H1 (cell line): ENCODE data around the gene PEPD. TPM values are rescaled to one million over a fixed set of nuclear protein-coding genes. Genes with fewer than 3 reads are reported as not detected.

Source experiments
- CTCF ChIA-PET: fragments of 300-600 bp; sonication (Branson Sonifier 250); formaldehyde crosslinking; loops from one replicate; lab custom pipeline; 2021; ENCODE audit not compliant: partially characterized antibody; lab: Charles Lee
- POLR2A ChIA-PET: fragments of 300-600 bp; sonication (Branson Sonifier 250); formaldehyde crosslinking; loops from one replicate; lab custom pipeline; 2021; ENCODE audit warnings: inconsistent platforms; ENCODE audit not compliant: partially characterized antibody; lab: Charles Lee
- DNase-seq, 2 experiments: peaks; one replicate each; pipeline versions ENCODE4 v3.0.0 to v3.0.0-alpha.2; 2010 to 2022; ENCODE audit warnings: low spot score in 2 of 2, low read depth in 1 of 2, mixed read lengths in 1 of 2
- FAIRE-seq: peaks from 2 replicates; lab custom pipeline; 2011; peaks lifted over from hg19 to GRCh38; lab: Jason Lieb, UNC
- H2AFZ ChIP-seq: 2 replicates; pipeline ENCODE4 v1.8.1; 2012; ENCODE audit warnings: low read length, inconsistent platforms
- H2AK5ac ChIP-seq: 2 replicates; pipeline ENCODE4 v1.6.1; 2013; ENCODE audit warnings: low read depth, low read length
- H2BK120ac ChIP-seq: replicated peaks from 2 replicates; pipeline ENCODE3; 2013; ENCODE audit warnings: low read depth, low read length, inconsistent platforms
- H2BK12ac ChIP-seq: 2 replicates; pipeline ENCODE4 v1.6.1; 2013; ENCODE audit warnings: low read depth, low read length
- H2BK15ac ChIP-seq: 2 replicates; pipeline ENCODE4 v1.6.1; 2013; ENCODE audit warnings: low read length
- H2BK20ac ChIP-seq: 2 replicates; pipeline ENCODE4 v1.6.1; 2013; ENCODE audit warnings: low read length
- H2BK5ac ChIP-seq: 2 replicates; pipeline ENCODE4 v1.6.1; 2013; ENCODE audit warnings: low read depth, low read length
- H3K14ac ChIP-seq: 2 replicates; pipeline ENCODE4 v1.6.1; 2013; ENCODE audit warnings: inconsistent platforms; ENCODE audit not compliant: insufficient read length
- H3K18ac ChIP-seq: 2 replicates; pipeline ENCODE4 v1.6.1; 2013; ENCODE audit warnings: low read length; ENCODE audit errors: extremely low read depth
- H3K23ac ChIP-seq: 2 replicates; pipeline ENCODE4 v1.6.1; 2013; ENCODE audit warnings: inconsistent platforms; ENCODE audit not compliant: insufficient read length
- H3K23me2 ChIP-seq: 2 replicates; pipeline ENCODE4 v1.6.1; 2013; ENCODE audit warnings: low read depth, low read length
- H3K27ac ChIP-seq: 2 replicates; pipeline ENCODE4 v1.6.1; 2011; ENCODE audit warnings: low read depth, low read length, inconsistent platforms
- H3K27me3 ChIP-seq, 4 experiments: replicated peaks in 1 of 4; 1 replicate in 1 of 4; 2 replicates in 3 of 4; pipeline versions ENCODE4 v1.6.1 to v1.8.1; 2011 to 2013; ENCODE audit warnings: low read length in 3 of 4, mild to moderate bottlenecking in 3 of 4, inconsistent platforms in 2 of 4, mixed read lengths in 2 of 4, moderate library complexity in 1 of 4; ENCODE audit not compliant: control insufficient read depth in 3 of 4, insufficient read depth in 3 of 4; ENCODE audit errors: extremely low read depth in 1 of 4
- H3K36me3 ChIP-seq, 4 experiments: 2 replicates each; pipeline versions ENCODE4 v1.6.1 to v1.8.1; 2011 to 2013; ENCODE audit warnings: mild to moderate bottlenecking in 4 of 4, low read length in 3 of 4, moderate library complexity in 2 of 4, control low read depth in 1 of 4, inconsistent platforms in 1 of 4; ENCODE audit not compliant: insufficient read depth in 4 of 4, control insufficient read depth in 2 of 4
- H3K4ac ChIP-seq: replicated peaks from 2 replicates; pipeline ENCODE3; 2013; ENCODE audit warnings: low read length, low read depth, mixed read lengths, inconsistent platforms; ENCODE audit not compliant: insufficient read length
- H3K4me1 ChIP-seq, 4 experiments: replicated peaks in 1 of 4; 1 replicate in 1 of 4; 2 replicates in 3 of 4; pipeline versions ENCODE4 v1.6.1 to v1.8.1; 2011 to 2013; ENCODE audit warnings: low read length in 3 of 4, inconsistent platforms in 2 of 4, mixed read lengths in 1 of 4; ENCODE audit not compliant: insufficient read depth in 4 of 4, control insufficient read depth in 3 of 4
- H3K4me2 ChIP-seq, 2 experiments: 2 replicates each; pipeline versions ENCODE4 v1.6.1 to v1.8.1; 2011 to 2013; ENCODE audit warnings: low read depth in 2 of 2, low read length in 2 of 2, control low read depth in 1 of 2, inconsistent platforms in 1 of 2, mild to moderate bottlenecking in 1 of 2; ENCODE audit not compliant: insufficient read depth in 1 of 2
- H3K4me3 ChIP-seq, 4 experiments: fragments of 200-600, 300-600 bp in 1 of 4; sonication (generic), shearing (Covaris generic), sonication (Bioruptor Twin) in 1 of 4; 2 replicates each; pipeline versions ENCODE4 v1.5.1 to v1.8.1; 2011 to 2016; ENCODE audit warnings: low read length in 4 of 4, low read depth in 3 of 4, control low read depth in 2 of 4, inconsistent platforms in 2 of 4, mild to moderate bottlenecking in 2 of 4, mixed read lengths in 1 of 4, moderate library complexity in 1 of 4; ENCODE audit not compliant: insufficient read depth in 2 of 4; ENCODE audit errors: extremely low read depth in 1 of 4
- H3K56ac ChIP-seq: replicated peaks from 2 replicates; pipeline ENCODE3; 2013; ENCODE audit warnings: low read depth, mild to moderate bottlenecking, mixed read lengths, low read length, inconsistent platforms; ENCODE audit not compliant: insufficient read length
- H3K79me1 ChIP-seq: 2 replicates; pipeline ENCODE4 v1.6.1; 2013; ENCODE audit warnings: low read depth, low read length, control low read depth
- H3K79me2 ChIP-seq, 2 experiments: 2 replicates each; pipeline versions ENCODE4 v1.6.1 to v1.8.1; 2012 to 2013; ENCODE audit warnings: low read length in 2 of 2, mild to moderate bottlenecking in 2 of 2, inconsistent platforms in 1 of 2; ENCODE audit not compliant: insufficient read depth in 2 of 2, control insufficient read depth in 1 of 2
- H3K9ac ChIP-seq, 4 experiments: replicated peaks in 1 of 4; 1 replicate in 1 of 4; 2 replicates in 3 of 4; pipeline versions ENCODE4 v1.6.1 to v1.8.1; 2011 to 2013; ENCODE audit warnings: low read depth in 3 of 4, low read length in 3 of 4, control low read depth in 2 of 4, mild to moderate bottlenecking in 2 of 4, moderate library complexity in 2 of 4, inconsistent platforms in 1 of 4; ENCODE audit errors: extremely low read depth in 1 of 4
- H3K9me3 ChIP-seq, 2 experiments: 2 replicates each; pipeline versions ENCODE4 v1.6.1 to v1.8.1; 2012 to 2013; ENCODE audit warnings: mild to moderate bottlenecking in 2 of 2, moderate library complexity in 2 of 2, control low read depth in 1 of 2, inconsistent platforms in 1 of 2, low read depth in 1 of 2, low read length in 1 of 2, mixed read lengths in 1 of 2; ENCODE audit not compliant: insufficient read depth in 2 of 2
- H4K20me1 ChIP-seq, 2 experiments: replicated peaks in 1 of 2; 2 replicates each; pipeline versions ENCODE3 to v1.8.1; 2011 to 2013; ENCODE audit warnings: inconsistent platforms in 2 of 2, low read length in 2 of 2, mild to moderate bottlenecking in 1 of 2; ENCODE audit not compliant: insufficient read depth in 2 of 2, control insufficient read depth in 1 of 2
- H4K5ac ChIP-seq: 2 replicates; pipeline ENCODE4 v1.6.1; 2013; ENCODE audit warnings: low read length, low read depth, mixed read lengths, inconsistent platforms; ENCODE audit not compliant: insufficient read length
- H4K8ac ChIP-seq: 2 replicates; pipeline ENCODE4 v1.8.0; 2013; ENCODE audit warnings: mild to moderate bottlenecking, moderate library complexity, low read length, inconsistent platforms; ENCODE audit not compliant: insufficient read depth; ENCODE audit errors: extremely low read depth
- H4K91ac ChIP-seq: replicated peaks from 2 replicates; pipeline ENCODE3; 2013; ENCODE audit warnings: low read length, mixed read lengths, inconsistent platforms; ENCODE audit not compliant: insufficient read length
- ASH2L ChIP-seq: fragments of 200-600, 300-600 bp; sonication (generic); IDR thresholded peaks from one replicate; pipeline ENCODE4 v1.7.1; 2017; ENCODE audit warnings: low read length
- BCL11A ChIP-seq, 2 experiments: IDR thresholded peaks; one replicate each; pipeline ENCODE4 v1.6.1; 2011; ENCODE audit warnings: low read depth in 2 of 2, low read length in 2 of 2, mild to moderate bottlenecking in 2 of 2
- CBX5 ChIP-seq: fragments of 300-800, 300-1000 bp; sonication (generic); IDR thresholded peaks from 2 replicates; pipeline ENCODE4 v1.7.1; 2016; ENCODE audit warnings: antibody characterized with exemption, low read length, low read depth
- CHD2 ChIP-seq: IDR thresholded peaks from 2 replicates; pipeline ENCODE4 v1.6.1; 2012; ENCODE audit warnings: low read length, improper control_type of control experiment
- EP300 ChIP-seq, 2 experiments: IDR thresholded peaks; 1 replicate in 1 of 2; 2 replicates in 1 of 2; pipeline ENCODE4 v1.6.1; 2011 to 2012; ENCODE audit warnings: low read depth in 2 of 2, low read length in 2 of 2, mild to moderate bottlenecking in 2 of 2, borderline replicate concordance in 1 of 2, inconsistent platforms in 1 of 2, moderate library complexity in 1 of 2
- FOSL1 ChIP-seq: IDR thresholded peaks from 2 replicates; pipeline ENCODE4 v1.6.1; 2011; ENCODE audit warnings: mild to moderate bottlenecking, low read depth, low read length, moderate library complexity; ENCODE audit not compliant: insufficient read depth
- JUND ChIP-seq: IDR thresholded peaks from 2 replicates; pipeline ENCODE4 v1.6.1; 2011; ENCODE audit warnings: mild to moderate bottlenecking, improper control_type of control experiment, low read length
- MAFK ChIP-seq: IDR thresholded peaks from 2 replicates; pipeline ENCODE4 v1.6.1; 2012; ENCODE audit warnings: low read depth, mild to moderate bottlenecking, improper control_type of control experiment, low read length
- POLR2A ChIP-seq, 2 experiments: IDR thresholded peaks; 1 replicate in 1 of 2; 2 replicates in 1 of 2; pipeline ENCODE4 v1.6.1; 2011; ENCODE audit warnings: low read depth in 2 of 2, low read length in 2 of 2, mild to moderate bottlenecking in 2 of 2; ENCODE audit errors: control extremely low read depth in 1 of 2
- POLR2AphosphoS5 ChIP-seq: IDR thresholded peaks from 2 replicates; pipeline ENCODE4 v1.6.1; 2011; ENCODE audit warnings: low read depth, low read length
- POU5F1 ChIP-seq: IDR thresholded peaks from 2 replicates; pipeline ENCODE4 v1.6.1; 2011; ENCODE audit warnings: low read depth, mild to moderate bottlenecking, low read length, moderate library complexity
- RNF2 ChIP-seq: fragments of 200-900, 300-1000 bp; sonication (generic); IDR thresholded peaks from 2 replicates; pipeline ENCODE4 v1.7.1; 2016; ENCODE audit warnings: borderline replicate concordance, low read depth, mild to moderate bottlenecking, antibody characterized with exemption, low read length; ENCODE audit not compliant: poor library complexity, severe bottlenecking; ENCODE audit errors: missing control alignments
- SUZ12 ChIP-seq: fragments of 200-600 bp; sonication (generic); IDR thresholded peaks from 2 replicates; pipeline ENCODE4 v1.6.1; 2012; ENCODE audit warnings: mild to moderate bottlenecking, inconsistent platforms, low read length, moderate library complexity, mixed read lengths
- WGBS, 2 experiments: shearing (Covaris generic) in 1 of 2; methylation state at CpG; one replicate each; pipeline versions ENCODE4 v1.1.6 to v1.1.7; 2013 to 2015; ENCODE audit warnings: low lambda C conversion rate in 2 of 2, mixed read lengths in 2 of 2, inconsistent platforms in 1 of 2, low coverage in 1 of 2, missing lambda C conversion rate in 1 of 2; ENCODE audit not compliant: insufficient replicate concordance in 2 of 2, insufficient coverage in 1 of 2, insufficient read length in 1 of 2; ENCODE audit errors: extremely low coverage in 1 of 2, missing lambda C conversion rate in 1 of 2; 5-methylcytosine and 5-hydroxymethylcytosine counted together
- polyA plus RNA-seq, 7 experiments: library from polyadenylated mRNA; depleted of rRNA in 3 of 7; stranded (reverse) in 5 of 7; unstranded in 2 of 7; fragments of >200 nt in 5 of 7; fragments of 200-250 nt in 2 of 7; gene quantifications; 1 replicate in 5 of 7; 2 replicates in 1 of 7; 4 replicates in 1 of 7; pipeline versions ENCODE4 v1.2.1 to v1.2.3, GENCODE V29; 2011 to 2013; ENCODE audit warnings: missing spikeins in 2 of 7, mixed read lengths in 2 of 7
- total RNA-seq: library from RNA; stranded (reverse); fragmentation: NEBNext Ultra II Directional; extraction: Animal tissue kit (Norgen Biotek cat#: 25700); gene quantifications from 2 replicates; pipeline ENCODE4 v1.2.1, GENCODE V29; 2021
- TF ChIP-seq, protein P1 (sequence below): IDR thresholded peaks from 2 replicates; pipeline ENCODE4 v1.6.1; 2012; ENCODE audit warnings: inconsistent platforms

The PEPD gene
- total and polyA plus RNA-seq, 2 of the 8 experiments (the other 6 are each of a cell fraction or from before 2014, with no cell fraction given): 84.1 to 178 TPM

DNA sequence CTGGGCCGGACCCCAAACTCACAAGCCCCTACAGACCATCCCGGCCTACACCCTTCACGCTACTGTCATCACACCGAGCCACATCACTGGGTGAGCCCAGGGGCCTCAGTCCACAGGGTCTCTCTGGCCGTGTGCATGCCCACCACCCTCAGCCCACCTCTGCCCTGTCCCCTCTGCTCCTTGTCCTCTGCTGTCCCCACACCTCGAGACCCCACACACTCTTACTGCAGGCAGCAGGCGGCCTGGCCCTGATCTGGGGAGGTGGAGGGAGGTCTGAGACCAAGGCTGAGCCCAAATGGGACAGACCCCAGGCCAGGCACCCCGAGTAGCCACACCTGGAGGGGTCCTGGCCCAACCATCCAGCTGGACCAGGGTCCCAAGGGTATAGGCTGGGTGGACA is 35.2 kb downstream of the PEPD start:
- Histone ChIP-seq H3K79me2 (no peaks in the 10 kb centered on the region), H4K8ac (no peak overlapping the region; the same call in 1 of the 2 replicates), H3K4ac (no peak overlapping the region), H3K18ac (no peak overlapping the region), H4K20me1 (peaks cover 0 to 2% of the 10 kb centered on the region in 2 experiments), H2AK5ac (no peak overlapping the region), H2BK5ac (no peak overlapping the region), H4K91ac (no peak overlapping the region), H4K5ac (no peak overlapping the region), H3K4me1 (no peaks in the 10 kb centered on the region), H3K27me3 (no peaks in the 10 kb centered on the region), H3K9me3 (no peaks in the 10 kb centered on the region), H2BK15ac (no peak overlapping the region), H2BK20ac (no peak overlapping the region), H3K79me1 (0 out of 2 replicates have a peak, but pooled peaks cover 2% of the 10 kb centered on the region), H2BK12ac (no peak overlapping the region), H3K14ac (no peak overlapping the region), H3K36me3 (no peaks in the 10 kb centered on the region), H3K27ac (no peak overlapping the region), H3K4me2 (no peak overlapping the region), H3K23me2 (no peaks in the 10 kb centered on the region), H3K23ac (no peak overlapping the region), H3K9ac (no peak overlapping the region), H3K56ac (no peak overlapping the region), H3K4me3 (no peak overlapping the region), H2BK120ac (no peak overlapping the region), H2AFZ (no peak overlapping the region)
- WGBS, 2 experiments: 85% methylated on average over 7 of the region's 8 CpGs; no CpG with 5 or more reads in 1 of the 2 experiments
- FAIRE-seq (no peak), DNase-seq (no peak)
- ChIA-PET CTCF (interaction anchor here (0.8 to 1.4 kb wide), 2 partner anchors 9 to 11 kb away, joined by 3 to 5 read pairs; no protein-coding TSS in a partner anchor), POLR2A (no interaction called here)
- no peak for TF ChIP-seq FOSL1
- TF ChIP-seq BCL11A (IDR thresholded peaks at IDR 0.05; ENCODE audit: low read depth in 2 of 2, low read length in 2 of 2): no peak
- no peak for TF ChIP-seq EP300 (IDR thresholded peaks at IDR 0.05; ENCODE audit: borderline replicate concordance in 1 of 2, low read depth in 2 of 2, low read length in 2 of 2)
- no peak for TF ChIP-seq SUZ12
- no peak for TF ChIP-seq CHD2
- no peak for TF ChIP-seq POLR2A (IDR thresholded peaks at IDR 0.05; ENCODE audit: control extremely low read depth in 1 of 2, low read depth in 2 of 2, low read length in 2 of 2)
- TF ChIP-seq POU5F1: no peak
- TF ChIP-seq JUND: no peak
- no peak for TF ChIP-seq CBX5
- no peak for TF ChIP-seq ASH2L
- TF ChIP-seq, protein P1, sequence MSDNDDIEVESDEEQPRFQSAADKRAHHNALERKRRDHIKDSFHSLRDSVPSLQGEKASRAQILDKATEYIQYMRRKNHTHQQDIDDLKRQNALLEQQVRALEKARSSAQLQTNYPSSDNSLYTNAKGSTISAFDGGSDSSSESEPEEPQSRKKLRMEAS: no peak
- TF ChIP-seq POLR2AphosphoS5: no peak
- TF ChIP-seq MAFK: no peak
- TF ChIP-seq RNF2: no peak
